NCI-H2029 treated with DMSO at 0.1 percent for 48 hours (cell line): ENCODE measurements around the gene NDST1.

Experiments
- DNase-seq: peaks from one replicate; lab custom pipeline; 2025; lab: John Stamatoyannopoulos, UW

Gene NDST1

GRCh38 chr5:150523472-150524350, 15.8 kb downstream of the NDST1 start:
- DNase-seq: no peak

GRCh38 chr5:150525163-150525562, 17.2 kb downstream of the NDST1 start:
- DNase-seq: no peak

- DNase-seq: no peak
Observed at GRCh38 chr5:150525781-150526180, 17.9 kb downstream of the NDST1 start.

- DNase-seq: no peak
Observed at GRCh38 chr5:150527038-150527437, 19.1 kb downstream of the NDST1 start.

GRCh38 chr5:150527808-150528207, 19.9 kb downstream of the NDST1 start:
- DNase-seq: no peak

- no peak for DNase-seq
Observed at GRCh38 chr5:150528924-150529546, 21.1 kb downstream of the NDST1 start.

GRCh38 chr5:150529555-150529954, 21.6 kb downstream of the NDST1 start:
- no peak for DNase-seq

GRCh38 chr5:150530423-150530822, 22.5 kb downstream of the NDST1 start:
- DNase-seq: no peak

GRCh38 chr5:150530951-150531588, 23.1 kb downstream of the NDST1 start:
- DNase-seq: no peak

- no peak for DNase-seq
Observed at GRCh38 chr5:150531686-150532085, 23.8 kb downstream of the NDST1 start.

- no peak for DNase-seq
Observed at GRCh38 chr5:150532151-150532550, 24.2 kb downstream of the NDST1 start.

- no peak for DNase-seq
Observed at GRCh38 chr5:150532996-150533395, 25.1 kb downstream of the NDST1 start.

GRCh38 chr5:150534811-150535210, 26.9 kb downstream of the NDST1 start:
- DNase-seq: no peak

GRCh38 chr5:150535611-150536010, 27.7 kb downstream of the NDST1 start:
- DNase-seq: no peak

- DNase-seq: no peak
Observed at GRCh38 chr5:150538007-150538917, 30.3 kb downstream of the NDST1 start.

GRCh38 chr5:150539206-150539605, 31.3 kb downstream of the NDST1 start:
- DNase-seq: no peak

GRCh38 chr5:150540042-150540441, 32.1 kb downstream of the NDST1 start:
- DNase-seq: no peak

- DNase-seq: no peak
Observed at GRCh38 chr5:150540615-150541396, 32.9 kb downstream of the NDST1 start.

- no peak for DNase-seq
Observed at GRCh38 chr5:150541397-150541675, 33.4 kb downstream of the NDST1 start.

- DNase-seq: no peak
Observed at GRCh38 chr5:150541895-150542294, 34.0 kb downstream of the NDST1 start.

GRCh38 chr5:150542933-150543445, 35.1 kb downstream of the NDST1 start:
- DNase-seq: no peak
